ENCODE data around the gene MRPL43.

MRPL43 gene

DNA sequence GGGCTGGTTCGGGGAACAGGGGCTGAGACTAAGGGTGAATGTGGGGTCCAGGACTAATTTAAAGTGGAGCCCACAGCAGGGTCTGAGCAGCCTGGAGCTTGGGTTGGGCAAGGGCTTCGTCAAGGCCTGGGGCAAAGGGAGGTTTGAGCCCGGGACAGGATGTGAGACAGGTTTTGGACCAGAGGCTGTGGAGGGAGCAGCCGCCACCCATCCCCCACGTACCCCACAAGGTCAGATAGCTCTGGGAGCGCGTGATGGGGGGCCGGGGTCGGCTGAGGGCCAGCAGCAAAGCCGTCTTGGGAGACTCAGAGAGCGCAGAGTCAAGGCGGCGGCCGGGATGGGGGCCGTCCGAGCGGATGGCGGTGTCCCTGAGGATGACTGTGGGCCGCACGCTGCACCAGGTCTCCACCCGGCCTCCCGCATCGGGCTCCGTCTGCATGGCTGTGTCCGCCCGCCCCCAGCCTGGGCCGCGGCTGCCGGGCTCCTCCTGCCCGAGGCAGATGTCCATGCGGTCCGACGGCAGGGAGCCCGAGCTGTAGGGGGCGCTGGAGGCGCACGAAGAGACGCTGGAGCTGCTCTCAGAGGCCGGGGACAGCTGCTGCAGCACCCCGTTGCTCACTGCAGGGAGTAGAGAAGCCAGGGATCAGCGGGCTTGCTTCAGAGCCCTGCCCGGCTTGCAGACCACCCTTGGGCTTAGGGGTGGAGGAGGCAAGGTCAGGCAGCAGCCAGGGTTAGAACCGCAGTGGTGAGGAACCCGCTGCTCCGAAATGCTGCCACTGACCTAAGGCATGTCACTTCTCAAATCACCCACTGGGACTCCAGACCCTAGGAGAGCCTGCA, 31.5 kb upstream of the MRPL43 start:
- peak; percentile 91 for DNase-seq

DNA sequence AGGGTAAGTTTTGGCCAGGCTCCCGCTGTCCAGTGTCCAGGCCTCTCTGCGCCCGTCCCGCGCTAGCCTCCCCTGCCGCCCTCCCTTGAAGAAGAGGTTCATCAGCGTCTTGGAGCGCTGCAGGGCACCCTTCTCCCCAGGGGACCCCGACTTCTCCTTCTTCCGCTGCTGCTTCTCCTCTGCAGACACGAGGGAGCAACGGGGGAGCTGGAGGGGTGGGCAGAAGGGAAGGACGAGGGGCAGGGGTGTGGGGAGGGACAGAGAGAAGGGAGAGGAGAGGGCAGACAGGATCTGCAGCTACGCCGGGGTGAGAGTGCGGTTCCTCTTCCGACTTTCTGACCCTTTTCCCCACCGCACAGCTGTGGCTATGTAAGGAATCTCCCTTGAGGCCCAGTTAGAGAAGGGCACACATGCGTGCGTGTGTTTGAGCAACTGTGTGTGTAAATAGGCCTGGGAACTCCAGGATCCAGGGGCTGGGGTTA, 30.9 kb upstream of the MRPL43 start:
- no peak for DNase-seq

DNA sequence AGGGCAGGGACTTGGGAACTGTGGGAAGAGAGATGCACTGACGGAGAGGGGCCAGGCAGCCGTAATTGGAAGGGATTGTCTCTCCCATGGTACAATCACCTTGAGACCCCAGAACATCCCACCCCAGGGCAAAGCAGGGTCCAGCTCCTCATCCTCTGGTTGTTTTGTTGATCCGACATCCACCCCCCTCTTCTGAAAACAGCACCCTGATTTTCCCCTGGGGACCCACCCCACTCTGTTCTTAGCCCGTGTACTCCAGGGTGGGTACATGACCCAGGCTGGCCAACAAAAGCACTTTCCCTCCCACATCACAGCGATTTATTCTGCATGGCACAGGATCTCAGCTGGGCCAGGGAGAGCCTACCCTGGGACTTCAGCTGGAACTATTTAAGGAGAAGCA, 29.5 kb upstream of the MRPL43 start:
- DNase-seq: no peak

DNA sequence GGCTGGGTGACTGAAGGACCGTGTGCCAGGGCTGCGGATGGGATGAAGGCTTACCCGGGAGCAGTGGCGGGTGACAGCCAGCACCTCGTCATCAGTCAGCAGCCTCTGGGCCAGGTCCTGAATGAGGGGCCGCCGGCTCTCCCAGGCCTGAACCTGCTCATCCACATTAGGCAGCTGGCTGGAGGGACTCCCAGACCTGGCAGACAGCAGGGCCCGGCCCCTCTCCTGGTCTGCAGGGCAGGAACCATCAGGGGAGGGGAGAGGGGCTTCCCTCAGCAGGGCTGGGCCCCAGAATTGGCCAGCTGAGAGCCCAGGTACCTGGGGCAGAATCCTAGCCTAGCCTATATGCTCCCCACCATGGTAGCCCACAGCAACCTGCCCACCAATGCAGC, 28.3 kb upstream of the MRPL43 start:
- DNase-seq: no peak

DNA sequence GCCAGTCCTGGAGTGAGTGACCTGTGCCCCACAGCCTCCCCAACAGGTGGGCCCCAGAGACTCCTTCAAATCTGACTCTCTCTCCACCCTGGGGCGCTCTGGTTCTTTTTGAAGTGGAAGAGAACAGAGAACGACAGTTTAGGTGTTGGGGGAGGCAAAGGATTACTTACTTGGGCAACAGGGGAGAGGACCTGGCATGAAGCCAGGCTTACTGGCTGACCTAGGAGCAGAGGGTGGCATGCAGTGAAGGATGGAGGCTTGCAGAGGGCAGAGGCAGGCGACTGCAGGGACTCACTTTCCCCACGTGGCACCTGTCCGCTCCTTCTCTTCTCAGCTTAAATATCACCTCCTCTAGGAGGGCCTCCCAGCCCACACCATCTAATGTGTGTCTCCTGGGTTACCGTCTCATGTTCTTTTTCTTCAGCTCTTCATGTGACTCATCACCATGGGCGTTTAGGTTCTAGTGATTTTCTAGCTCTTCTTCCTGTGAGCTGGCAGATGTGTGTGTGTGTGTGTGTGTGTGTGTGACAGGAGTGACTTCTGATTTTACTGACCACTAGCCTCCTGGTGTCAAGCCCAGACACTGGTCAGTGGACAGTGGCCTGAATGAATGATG, 27.8 kb upstream of the MRPL43 start:
- peak; percentile 33 for DNase-seq

DNA sequence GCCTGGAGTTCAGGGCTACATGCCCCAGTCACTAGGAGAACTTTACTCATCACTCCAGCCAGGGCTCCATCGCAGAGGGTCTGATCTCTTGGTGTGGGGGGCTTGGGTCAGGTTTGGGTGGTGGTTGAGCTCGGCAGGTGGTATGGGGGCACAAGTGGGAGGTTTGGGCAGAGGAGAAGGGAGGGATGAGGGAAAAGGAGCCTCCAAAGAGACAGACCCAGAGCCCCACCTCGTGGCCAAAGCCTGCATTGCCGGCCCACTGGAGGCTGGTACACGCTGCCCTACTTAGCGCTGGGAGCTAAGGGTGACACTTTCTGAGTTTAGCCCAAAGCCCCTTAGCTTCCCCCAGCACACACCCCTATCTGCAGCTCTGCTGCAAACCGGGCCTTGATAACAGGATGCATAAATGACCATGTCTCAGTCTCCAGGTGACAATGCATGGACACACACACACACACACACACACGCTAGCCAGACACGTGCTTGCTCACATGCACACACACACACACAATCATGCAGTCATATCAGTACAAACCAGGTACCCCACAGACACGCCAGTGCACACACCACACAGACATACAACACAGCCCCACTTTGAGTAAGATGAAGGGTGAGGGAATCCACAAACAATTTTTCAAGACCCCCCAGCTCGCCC, 27.1 kb upstream of the MRPL43 start:
- peak; percentile 88 for DNase-seq

DNA sequence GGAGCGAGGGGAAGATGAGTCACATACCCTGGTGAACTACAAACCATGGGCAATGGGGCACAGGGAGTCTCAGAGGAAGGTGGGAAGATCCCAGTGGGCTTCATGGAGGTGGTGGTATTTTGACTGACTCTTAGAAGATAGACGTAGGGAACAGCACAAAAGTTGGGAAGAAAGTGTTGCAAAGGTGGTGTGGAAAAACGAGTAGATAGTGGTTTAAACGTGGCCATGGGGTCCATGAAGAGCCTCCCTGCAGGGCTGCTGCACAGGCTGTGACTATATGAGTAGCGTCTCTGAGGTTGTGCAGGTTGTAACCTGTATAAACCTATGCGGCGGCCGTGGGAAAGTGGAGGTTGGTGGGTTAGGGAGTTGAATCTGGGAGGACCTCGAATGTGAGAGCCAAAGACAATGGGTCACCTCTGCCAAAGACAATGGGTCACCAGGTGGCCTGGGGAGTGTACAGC, 26.1 kb upstream of the MRPL43 start:
- no peak for DNase-seq

DNA sequence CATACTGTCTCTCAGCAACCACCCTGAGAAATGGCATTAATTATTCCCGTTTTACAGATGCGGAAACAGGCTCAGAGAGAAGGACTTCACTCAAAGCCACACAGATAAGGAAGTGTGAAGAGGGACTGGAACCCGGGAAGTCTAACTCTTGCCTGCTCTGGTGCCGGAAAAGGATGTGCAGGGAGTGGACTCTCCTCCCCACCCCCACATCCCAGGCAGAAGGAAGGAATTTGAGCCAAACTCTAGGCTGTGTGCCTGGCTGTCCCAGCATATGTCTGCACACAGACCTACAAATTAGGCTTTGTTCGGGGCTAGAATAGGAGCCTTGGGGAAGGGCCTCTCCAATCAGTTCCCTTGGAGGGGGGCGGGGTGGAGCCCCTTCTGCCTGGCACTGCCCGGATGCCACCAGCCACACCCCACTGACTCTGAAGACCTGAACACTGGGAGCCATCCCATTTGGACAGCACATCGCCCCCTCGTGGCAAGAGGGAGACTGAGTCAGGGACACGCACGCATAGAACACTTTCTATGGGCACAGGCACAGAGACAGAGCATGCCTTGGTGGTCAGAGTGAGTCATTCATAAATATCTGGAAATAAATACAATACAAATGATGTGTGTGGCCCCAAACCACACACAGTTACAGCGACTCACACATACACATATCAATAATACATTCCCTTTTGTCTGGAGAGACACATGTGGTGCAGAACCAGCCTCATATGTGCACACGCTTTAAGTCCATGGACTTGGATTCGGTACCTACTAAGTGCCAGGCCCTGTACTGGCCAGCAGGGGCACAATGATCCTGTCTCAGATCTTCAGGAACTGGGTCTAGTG, 25.4 kb upstream of the MRPL43 start:
- DNase-seq: peak; percentile 87

DNA sequence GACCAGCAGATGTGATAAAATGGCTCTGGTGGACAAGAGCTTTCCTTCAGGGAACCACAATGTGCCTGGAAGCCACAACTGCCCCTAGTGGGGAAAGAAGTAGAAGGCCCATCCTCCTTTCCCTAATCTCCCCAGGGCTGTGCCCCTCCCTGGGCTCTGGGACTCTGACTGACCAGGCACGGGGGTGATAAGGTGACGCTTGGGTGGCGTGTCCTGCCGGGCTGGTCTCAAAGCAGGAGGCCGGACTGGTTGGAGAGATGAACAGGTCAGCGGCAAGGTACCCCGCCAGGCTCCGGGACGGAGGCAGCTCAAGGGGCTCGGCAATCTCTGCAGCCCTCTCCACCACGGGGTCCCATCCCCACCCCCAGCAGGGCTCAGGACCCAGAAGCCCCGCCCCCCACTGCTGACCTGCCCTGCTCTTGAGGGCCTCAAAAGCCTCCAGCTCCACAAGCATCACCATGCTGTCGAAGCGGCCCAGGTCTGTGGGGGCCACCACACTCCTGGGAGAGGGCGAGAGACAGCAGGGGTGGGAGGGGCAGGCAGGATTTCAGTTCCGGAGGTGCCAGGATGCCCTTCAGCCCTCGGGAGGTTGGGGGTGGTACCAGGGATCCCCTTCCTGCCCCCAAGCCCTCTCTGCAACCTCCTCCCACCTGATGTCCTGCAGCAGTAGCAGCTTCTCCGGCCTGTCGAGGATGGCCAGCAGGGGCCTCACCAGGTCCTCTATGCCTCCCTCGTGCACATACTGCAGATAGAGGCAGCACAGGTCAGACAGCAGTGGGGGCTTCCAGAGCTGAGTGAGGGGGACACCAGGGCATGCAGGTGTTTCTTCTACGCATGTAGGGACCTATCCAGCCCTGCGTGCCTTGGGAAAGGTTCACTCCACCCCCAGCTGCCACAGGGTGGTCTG, 24.5 kb upstream of the MRPL43 start:
- DNase-seq: no peak

DNA sequence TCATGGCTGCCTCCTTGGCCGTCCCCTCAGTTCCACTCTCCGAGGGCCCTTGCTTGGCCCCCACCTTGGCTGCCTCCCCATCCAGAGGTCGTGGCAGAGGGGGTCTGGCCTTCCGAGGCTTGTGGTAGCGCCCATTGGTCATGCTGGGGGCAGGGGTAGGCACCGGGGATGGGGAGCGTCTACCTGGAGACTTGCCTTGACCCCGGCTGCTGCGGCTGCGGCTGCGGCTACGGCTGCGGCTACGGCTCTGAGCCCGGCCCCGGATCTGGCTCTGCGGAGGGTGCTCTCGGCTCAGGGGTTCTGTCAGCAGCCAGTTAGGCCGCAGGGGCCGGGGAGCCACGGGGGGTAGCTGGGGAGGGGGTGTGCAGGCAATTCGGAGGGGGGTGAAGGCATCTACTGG, 23.0 kb upstream of the MRPL43 start:
- DNase-seq: no peak

DNA sequence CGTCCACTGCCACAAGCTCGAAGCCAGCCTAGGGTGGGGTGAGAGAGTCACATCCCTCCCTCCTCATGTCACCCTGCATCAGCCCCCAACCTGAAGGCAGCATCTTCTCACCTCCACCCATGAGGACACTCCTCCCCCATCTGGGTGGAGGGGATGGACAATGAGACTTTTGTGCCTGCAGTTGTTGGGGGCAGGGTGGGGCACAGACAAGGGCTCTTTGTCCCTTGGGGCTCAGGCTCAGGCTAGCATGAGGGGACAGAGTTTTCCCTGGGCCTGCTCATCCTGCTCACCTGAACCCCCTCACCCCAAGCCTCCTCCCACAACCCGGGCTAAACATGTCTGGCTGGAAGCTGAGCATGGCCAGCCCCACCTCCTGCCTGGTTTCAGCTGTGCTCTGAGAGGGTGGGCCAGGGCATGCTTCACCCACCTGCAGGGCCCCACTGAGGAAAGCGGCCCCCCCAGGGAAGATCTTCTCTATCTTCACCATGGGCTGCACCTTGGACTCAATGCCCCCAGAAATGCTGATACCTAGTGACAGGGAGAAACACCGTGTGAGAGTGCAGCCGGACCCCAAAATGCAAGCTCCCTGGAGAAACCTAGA, 21.6 kb upstream of the MRPL43 start:
- no peak for DNase-seq

DNA sequence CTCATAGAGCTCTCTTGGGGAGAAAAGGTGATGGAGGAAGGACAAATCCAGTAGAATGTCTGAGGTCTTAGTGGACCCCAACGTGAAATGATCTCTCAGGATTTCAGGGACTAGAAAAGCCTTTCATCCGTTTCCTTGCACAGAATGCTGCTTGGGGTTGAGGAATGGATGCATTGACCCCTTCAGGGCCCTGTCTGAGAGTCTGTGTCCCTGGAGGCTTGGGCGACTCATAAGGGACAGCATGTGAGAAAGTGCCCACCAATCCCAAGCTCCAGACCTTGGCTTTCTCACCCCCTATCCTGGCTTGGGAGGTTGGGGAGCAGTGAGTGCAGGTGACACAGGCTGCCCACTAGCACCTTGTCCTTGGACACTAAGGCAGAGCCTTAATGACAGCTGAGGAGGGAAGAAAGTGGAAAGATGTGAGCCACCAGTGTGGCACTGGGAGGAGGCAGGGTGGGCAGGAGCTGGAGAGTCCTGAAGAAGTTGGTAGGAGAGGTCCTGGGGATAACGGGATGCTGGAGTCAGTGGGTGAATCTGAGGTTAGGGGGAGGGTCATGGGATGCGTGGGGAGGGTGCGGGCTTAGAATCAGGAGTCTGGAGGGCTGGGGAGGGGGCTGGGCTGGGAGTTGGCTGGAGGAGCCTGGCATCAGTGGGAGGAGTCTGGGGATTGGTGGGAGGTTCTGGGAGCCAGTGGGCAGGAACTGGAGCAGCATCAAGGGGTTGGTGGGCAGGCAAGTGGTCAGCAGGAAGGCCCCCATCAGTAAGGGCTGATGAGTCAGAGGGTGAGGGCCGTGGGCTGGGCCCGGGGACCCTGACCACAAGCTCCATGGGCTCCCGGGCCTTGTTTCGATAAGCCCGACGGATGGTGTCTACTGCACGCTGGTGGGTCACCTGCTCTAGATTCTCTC, 20.9 kb upstream of the MRPL43 start:
- DNase-seq: no peak

DNA sequence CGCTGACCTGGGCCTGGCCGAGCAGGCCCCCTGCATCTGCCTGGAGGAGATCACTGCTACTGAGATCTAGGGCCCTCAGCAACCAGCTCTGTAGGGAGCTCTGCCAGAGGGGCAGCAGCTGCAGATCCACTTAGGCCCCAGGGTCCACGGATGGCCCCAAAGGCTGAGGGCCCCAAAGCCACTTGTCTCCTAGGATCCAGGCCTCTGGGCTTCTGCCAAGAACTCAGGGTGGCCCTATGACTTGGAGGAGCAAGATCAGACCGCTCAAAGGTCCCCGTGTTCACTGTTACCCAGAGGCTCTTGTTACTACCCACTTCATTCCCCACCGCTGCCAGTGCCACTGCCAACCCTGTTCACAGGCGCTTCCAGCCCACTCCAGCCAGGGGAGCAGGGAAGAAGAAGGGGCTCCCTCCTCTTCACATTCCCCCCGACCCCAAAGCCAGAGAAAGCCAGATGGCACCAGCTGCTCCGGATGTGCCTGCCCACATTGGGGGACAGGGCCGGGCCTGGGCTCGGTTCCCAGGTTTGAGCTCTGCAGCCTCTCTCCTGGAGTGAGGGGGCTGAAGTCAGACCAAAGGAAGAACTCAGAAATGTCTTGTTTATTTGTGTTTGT, 19.9 kb upstream of the MRPL43 start:
- DNase-seq: no peak

DNA sequence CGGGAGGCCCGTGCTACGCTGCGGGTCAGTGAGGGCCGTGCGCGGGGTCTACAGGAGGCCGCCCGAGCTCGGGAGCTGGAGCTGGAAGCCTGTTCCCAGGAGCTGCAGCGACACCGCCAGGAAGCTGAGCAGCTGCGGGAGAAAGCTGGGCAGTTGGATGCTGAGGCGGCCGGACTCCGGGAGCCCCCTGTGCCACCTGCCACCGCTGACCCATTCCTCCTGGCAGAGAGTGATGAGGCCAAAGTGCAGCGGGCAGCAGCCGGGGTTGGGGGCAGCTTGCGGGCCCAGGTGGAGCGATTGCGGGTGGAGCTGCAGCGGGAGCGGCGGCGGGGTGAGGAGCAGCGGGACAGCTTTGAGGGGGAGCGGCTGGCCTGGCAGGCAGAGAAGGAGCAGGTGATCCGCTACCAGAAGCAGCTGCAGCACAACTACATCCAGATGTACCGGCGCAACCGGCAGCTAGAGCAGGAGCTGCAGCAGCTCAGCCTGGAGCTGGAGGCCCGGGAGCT, 19.3 kb upstream of the MRPL43 start:
- DNase-seq: no peak

DNA sequence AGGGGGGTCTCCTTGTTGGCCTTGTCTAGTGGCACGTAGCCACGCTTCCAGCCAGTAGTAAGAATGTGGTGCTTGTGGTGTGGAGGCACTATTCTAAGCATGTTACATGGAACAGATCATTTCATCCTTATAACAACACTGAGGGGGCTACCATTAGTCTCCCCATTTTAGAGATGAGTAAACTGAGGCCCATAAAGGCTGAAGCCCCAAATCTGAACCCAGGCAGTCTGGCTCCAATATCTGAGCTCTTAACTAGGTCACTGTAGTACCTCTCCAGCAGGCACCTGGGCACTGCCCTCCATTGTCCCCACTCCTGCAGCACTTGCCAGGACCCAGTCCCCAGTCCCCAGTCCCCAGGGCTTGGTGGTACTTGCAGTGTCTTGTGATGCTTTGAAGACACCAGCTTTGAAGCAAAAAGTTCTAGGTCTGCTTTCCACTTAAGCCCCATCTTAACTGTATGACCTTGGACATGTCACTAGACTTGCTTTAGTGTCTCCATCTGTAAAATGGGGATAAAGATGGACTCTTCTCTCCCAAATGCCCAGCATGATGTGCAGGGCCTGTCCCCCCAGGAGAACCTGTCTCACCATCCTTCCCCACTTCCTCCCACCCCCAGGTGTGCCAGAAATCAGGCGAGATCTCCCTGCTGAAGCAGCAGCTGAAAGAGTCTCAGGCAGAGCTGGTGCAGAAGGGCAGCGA, 18.7 kb upstream of the MRPL43 start:
- no peak for DNase-seq

DNA sequence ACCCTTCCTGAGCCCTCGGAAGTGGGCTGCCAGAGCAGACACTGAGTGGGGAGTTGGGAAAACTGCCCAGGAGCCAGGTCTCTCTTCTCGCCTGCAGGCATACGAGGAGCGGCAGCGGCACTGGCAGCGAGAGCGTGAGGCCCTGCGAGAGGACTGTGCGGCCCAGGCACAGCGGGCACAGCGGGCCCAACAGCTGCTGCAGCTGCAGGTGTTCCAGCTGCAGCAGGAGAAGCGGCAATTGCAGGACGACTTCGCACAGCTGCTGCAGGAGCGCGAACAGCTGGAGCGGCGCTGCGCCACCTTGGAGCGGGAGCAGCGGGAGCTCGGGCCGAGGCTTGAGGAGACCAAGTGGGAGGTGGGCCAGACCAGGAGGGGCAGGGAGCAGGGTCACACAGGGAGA, 18.1 kb upstream of the MRPL43 start:
- DNase-seq: no peak

DNA sequence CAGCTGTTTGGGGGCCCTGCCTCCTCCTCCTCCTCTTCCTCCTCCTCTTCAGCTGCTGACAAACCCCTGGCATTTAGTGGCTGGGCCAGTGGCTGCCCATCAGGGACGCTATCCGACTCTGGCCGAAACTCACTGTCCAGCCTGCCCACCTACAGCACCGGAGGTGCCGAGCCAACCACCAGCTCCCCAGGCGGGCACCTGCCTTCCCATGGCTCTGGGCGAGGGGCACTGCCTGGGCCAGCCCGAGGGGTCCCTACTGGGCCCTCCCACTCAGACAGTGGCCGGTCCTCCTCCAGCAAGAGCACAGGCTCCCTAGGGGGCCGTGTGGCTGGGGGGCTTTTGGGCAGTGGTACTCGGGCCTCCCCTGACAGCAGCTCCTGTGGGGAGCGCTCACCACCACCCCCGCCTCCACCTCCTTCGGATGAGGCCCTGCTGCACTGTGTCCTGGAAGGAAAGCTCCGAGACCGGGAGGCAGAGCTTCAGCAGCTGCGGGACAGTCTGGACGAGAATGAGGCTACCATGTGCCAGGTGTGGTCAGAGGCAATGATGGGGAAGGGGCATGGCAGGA, 16.4 kb upstream of the MRPL43 start:
- no peak for DNase-seq

DNA sequence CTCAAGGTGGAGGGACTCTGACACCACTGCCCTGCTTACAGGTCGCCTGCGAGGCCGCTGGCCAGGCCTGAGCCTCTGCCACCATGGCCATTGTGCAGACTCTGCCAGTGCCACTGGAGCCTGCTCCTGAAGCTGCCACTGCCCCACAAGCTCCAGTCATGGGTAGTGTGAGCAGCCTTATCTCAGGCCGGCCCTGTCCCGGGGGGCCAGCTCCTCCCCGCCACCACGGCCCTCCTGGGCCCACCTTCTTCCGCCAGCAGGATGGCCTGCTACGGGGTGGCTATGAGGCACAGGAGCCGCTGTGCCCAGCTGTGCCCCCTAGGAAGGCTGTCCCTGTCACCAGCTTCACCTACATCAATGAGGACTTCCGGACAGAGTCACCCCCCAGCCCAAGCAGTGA, 15.2 kb upstream of the MRPL43 start:
- no peak for DNase-seq

DNA sequence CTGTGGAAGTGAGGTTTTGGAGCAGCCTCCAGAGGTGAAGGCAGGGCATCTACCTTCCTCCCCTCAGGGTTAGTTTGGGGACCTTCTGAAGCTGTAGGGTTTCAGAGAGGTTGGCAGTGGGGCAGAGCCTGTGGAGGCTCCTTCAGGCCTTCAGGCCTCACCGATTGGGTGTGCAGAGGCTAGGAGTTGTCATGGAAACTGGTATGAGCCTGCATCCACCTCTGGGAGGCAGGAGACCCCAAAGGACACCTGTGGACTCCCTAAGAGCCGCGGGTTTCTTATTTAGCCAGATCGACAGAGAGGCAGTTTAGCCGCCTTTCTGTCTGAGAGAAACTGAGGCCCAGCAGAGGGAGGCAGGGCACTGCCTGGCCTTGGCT, 14.3 kb upstream of the MRPL43 start:
- no peak for DNase-seq

Data from activated CD4-positive, alpha-beta T cell treated with anti-CD3 and anti-CD28 coated beads for 48 hours (primary cell).